Measurements from ENCODE around the gene CD93.

- TF ChIP-seq CTCF (conservative IDR thresholded peaks at IDR 0.05; ENCODE audit: low read depth, low read length) (no peak), EZH2phosphoT487 (IDR thresholded peaks at IDR 0.05; ENCODE audit: borderline replicate concordance, low read length) (no peak)
Observed at GRCh38 chr20:23031346-23031745, 54.8 kb downstream of the CD93 start.
